GM19452 (cell line): ENCODE measurements around the gene SELENOO.
"Not testable (repeated sequence)": the region's sequence is repeated elsewhere in the genome, so short reads cannot be mapped to it uniquely, and the experiment has no call there.

Experiments used
- ATAC-seq: cut with Tn5 transposase; IDR thresholded peaks from one replicate; pipeline ENCODE4 v1.9.1; 2021; ENCODE audit not compliant: unreplicated experiment

The SELENOO gene

GRCh38 chr22:50200461-50201190, at the start of gene SELENOO:
SELENOO (plus strand) TSS chr22:50201011; CDS start chr22:50201037, 26 bp downstream.
- ATAC-seq: peak; percentile 60

GRCh38 chr22:50151571-50152537, 49.0 kb upstream of the SELENOO start:
- no peak for ATAC-seq

GRCh38 chr22:50153056-50153755, 47.6 kb upstream of the SELENOO start:
- ATAC-seq: no peak

GRCh38 chr22:50153756-50154140, 47.1 kb upstream of the SELENOO start:
- ATAC-seq: no peak

- ATAC-seq: no peak
Measured at GRCh38 chr22:50157709-50158375, 43.0 kb upstream of the SELENOO start.

GRCh38 chr22:50160947-50161346, 39.9 kb upstream of the SELENOO start:
- no peak for ATAC-seq

GRCh38 chr22:50161508-50162390, 39.1 kb upstream of the SELENOO start:
- ATAC-seq: no peak

- no peak for ATAC-seq
Measured at GRCh38 chr22:50162391-50162956, 38.3 kb upstream of the SELENOO start.

- ATAC-seq: no peak
Measured at GRCh38 chr22:50165436-50166123, 35.2 kb upstream of the SELENOO start.

- no peak for ATAC-seq
Measured at GRCh38 chr22:50167689-50168489, 32.9 kb upstream of the SELENOO start.

GRCh38 chr22:50168490-50169180, 32.2 kb upstream of the SELENOO start:
- not testable (repeated sequence) for ATAC-seq

- ATAC-seq: no peak
Measured at GRCh38 chr22:50169181-50169759, 31.5 kb upstream of the SELENOO start.

GRCh38 chr22:50169774-50170341, 31.0 kb upstream of the SELENOO start:
- no peak for ATAC-seq

- no peak for ATAC-seq
Measured at GRCh38 chr22:50170453-50171318, 30.1 kb upstream of the SELENOO start, which contains the start of gene PANX2. PANX2 (plus strand) TSS chr22:50170731; CDS start chr22:50170731, 0 bp downstream.

GRCh38 chr22:50171319-50171964, 29.4 kb upstream of the SELENOO start:
- ATAC-seq: no peak
